Hematopoietic multipotent progenitor cell treated with erythropoietin and hydrocortisone succinate and interleukin-3 and kit ligand, for 8 days (in vitro differentiated cells): ENCODE results near the gene LCT.
"Not testable (repeated sequence)": the region's sequence is repeated elsewhere in the genome, so short reads cannot be mapped to it uniquely, and the experiment has no call there.

Source experiments
- DNase-seq: peaks from one replicate; pipeline ENCODE4 v3.0.0-alpha.2; 2015

Gene LCT

GRCh38 chr2:135836596-135837270 is at the start of gene LCT:
TSS of gene LCT (minus strand) at chr2:135837184. CDS start at chr2:135837169, 15 bp downstream.
- no peak for DNase-seq

- no peak for DNase-seq
These were observed 48.7 kb upstream of the LCT start for GRCh38 chr2:135885709-135886108.

DNA sequence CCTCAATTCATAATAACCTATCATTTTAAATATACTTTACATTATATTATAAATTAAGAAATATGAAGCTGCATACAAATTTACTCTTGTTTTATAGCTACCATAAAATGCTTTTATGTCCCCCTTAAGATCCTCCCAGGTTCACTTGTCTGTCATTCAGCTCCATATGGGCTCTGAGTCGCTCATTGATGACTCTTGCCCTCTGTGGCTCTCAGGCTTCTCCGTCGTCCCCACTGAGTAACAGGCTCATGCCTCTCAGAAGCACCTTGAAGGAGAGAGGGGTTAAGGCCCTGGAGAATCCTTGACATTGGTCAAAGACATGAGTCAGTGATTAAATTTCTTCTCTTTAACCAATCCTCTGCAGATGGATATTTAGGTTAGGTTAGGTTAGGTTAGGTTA is 45.4 kb upstream of the LCT start:
- DNase-seq: no peak

- not testable (repeated sequence) for DNase-seq
These were observed 39.8 kb upstream of the LCT start for GRCh38 chr2:135876770-135877169.

DNA sequence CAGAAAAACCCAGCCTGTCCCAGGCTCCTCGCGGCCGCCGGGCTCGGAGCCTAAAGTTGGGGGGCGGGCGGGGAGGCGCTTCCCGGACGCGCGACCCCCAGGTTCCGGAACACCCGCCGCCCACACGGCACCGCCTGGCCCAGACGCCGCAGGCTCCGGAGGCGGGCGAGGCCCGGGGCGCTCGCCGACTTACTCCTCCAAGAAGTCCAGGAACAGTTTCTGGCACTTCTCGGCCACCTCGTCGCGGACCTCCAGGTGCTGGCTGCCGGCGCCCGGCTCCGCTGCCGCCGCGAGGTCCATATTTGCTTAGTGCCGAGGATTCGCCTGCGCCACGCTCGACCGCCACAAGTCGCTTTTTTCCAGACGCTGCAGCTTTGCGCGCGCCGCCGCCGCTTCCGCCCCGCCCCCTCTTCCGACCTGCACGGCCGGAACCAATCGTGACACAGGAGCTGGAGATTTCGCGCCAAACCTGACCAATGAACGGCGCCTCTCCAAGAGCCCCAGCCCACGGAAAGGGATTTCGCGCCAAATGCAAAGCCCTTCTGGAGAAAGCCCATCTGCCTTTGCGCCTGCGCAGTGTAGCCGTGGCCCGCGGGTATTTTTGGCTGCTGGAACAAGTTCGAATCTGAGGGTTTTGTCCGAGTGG is 39.2 kb upstream of the LCT start, which contains the start of gene MCM6:
TSS of gene MCM6 (minus strand) at position 378 of the 646 bp plus-strand sequence. CDS start at position 300, 78 bp downstream.
- DNase-seq: peak; percentile 100

- DNase-seq: peak; percentile 75
These were observed 38.6 kb upstream of the LCT start for GRCh38 chr2:135875491-135876065.

DNA sequence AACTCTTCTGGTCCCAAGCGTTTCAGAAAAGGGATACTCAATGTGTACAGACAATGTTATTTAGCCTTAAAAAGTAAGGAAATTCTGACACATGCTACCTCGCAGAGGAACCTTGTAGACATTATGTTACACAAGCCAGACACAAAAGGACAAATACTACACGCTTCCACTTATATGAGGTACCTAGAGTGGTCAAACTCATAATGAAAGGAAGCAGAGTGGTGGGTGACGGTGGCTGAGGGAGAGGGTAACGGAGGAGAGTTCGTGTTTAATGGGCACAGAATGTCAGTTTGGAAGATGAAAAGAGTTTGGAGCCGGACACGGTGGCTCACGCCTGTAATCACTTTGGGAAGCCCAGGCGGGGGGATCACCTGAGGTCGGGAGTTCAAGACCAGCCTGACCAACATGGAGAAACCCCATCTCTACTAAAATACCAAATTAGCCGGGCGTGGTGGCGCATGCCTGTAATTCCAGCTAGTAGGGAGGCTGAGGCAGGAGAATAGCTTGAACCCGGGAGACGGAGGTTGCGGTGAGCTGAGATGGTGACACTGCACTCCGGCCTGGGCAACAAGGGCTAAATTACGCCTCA is 37.9 kb upstream of the LCT start:
- no peak for DNase-seq

- no peak for DNase-seq
These were observed 33.6 kb upstream of the LCT start for GRCh38 chr2:135870571-135870970.

DNA sequence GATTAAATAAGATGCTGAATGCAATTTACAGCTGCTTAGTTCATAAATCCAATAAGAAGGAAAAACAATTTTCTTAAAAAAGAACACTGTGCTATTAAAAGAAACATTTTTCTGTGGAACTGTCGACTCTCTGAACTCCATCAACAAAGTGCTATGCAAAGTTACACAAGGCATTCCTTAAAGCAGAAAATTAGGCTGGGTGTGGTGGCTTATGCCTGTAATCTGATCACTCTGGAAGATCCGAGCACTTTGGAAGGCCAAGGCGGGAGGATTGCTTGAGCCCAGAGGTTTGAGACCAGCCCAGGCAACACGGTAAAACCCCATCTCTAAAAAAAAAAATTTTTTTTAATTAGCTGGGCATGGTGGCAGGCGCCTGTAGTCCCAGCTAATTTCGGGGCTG is 26.2 kb upstream of the LCT start:
- no peak for DNase-seq

DNA sequence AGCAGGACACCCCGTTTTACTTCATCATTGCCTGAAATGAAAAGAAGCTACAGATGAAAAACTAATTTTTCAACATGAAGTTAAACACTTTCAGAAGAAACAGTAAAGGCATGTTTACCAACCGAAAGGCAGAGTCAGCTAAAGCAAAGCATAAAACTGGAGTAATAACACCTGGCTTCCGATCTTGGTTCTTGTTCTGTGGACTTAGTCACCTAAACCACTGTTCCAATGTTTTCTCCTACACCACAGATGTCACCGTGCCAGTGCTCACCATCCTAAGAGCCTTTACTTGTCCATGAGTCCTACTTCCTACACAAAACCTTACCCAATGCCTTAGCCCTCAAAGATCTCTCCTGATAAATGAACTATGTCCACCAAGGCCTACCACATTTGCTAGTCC is 25.7 kb upstream of the LCT start:
- no peak for DNase-seq

DNA sequence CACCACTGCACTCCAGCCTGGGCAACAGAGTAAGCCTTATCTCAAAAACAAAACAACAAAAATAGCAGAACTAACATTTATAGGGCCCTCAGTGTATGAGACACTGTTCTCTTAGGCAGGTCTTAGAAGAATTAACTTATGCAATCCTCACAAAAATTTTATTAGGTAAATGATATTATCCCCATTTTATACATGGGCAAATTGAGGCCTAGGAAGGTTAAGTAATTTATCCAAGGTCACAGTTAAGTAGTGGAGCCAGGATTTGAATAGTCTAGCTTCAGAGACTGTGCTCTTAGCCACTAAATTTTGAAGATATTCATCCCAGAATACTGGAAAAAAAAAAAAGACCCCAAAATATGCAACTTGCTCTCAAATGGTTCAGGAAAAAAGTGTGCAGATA is 16.4 kb upstream of the LCT start:
- no peak for DNase-seq

GRCh38 chr2:135851858-135852257 is 14.9 kb upstream of the LCT start:
- DNase-seq: no peak

- no peak for DNase-seq
These were observed 14.1 kb upstream of the LCT start for GRCh38 chr2:135850892-135851668.

- DNase-seq: no peak
These were observed 12.1 kb upstream of the LCT start for GRCh38 chr2:135849087-135849486.

GRCh38 chr2:135845997-135846396 is 9.0 kb upstream of the LCT start:
- DNase-seq: no peak

- no peak for DNase-seq
These were observed 8.3 kb upstream of the LCT start for GRCh38 chr2:135845257-135845656.

- DNase-seq: no peak
These were observed 7.4 kb upstream of the LCT start for GRCh38 chr2:135844301-135844895.

GRCh38 chr2:135843671-135844070 is 6.7 kb upstream of the LCT start:
- DNase-seq: no peak

DNA sequence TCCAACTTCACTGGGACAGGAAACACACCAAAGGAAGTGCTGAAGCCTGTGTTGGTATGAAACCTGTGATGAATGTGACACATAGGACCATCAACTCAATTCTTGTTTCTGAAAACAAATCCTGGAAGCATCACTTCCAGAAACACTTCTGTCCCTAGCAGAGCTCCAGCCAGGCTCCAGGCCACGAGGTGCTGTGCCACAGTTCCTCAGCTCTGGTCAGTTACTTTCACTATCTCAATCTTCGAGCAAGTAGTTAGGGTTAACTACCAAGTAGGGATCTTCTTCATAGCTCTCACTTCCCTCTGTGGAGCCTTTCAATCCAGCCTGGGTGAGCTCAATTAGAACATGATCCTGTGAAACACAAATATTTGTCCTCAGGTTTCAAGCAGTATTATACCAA is 3.6 kb upstream of the LCT start:
- no peak for DNase-seq

DNA sequence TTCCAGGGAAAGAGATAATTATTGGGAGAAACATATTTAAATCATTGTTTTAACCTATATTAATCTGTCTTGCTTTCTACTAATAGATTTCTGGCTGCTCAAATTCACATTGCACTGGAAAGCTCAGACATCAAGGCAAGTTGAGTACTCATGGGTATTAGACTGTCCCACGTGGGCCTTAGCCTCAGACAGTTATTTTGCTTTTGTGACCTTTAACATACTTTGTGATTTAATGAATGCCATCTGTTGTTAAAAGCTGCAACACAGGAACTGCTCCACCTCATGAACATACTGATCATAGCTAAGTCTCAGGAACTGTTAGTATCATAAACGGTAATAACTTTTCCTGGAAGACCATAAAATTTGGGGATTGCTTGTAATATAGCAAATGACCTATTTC is 2.7 kb upstream of the LCT start:
- DNase-seq: no peak

DNA sequence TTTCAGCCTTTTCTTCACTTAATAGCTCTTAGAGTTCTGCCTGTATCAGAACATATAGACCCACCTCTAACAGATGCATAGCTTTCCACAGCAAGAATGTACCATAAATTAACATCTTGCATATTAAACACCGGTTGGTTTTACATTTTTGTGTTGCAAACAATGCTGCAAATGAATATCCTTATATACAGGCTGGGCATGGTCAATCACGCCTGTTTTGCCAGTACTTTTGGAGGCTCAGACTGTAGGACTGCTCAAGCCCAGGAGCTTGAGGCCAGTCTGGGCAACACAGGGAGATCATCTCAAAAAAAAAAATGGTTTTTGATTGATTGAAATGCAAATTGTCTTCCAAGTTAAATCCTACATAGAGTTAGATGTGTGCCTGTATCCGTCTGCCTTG is 1.5 kb upstream of the LCT start:
- DNase-seq: no peak

DNA sequence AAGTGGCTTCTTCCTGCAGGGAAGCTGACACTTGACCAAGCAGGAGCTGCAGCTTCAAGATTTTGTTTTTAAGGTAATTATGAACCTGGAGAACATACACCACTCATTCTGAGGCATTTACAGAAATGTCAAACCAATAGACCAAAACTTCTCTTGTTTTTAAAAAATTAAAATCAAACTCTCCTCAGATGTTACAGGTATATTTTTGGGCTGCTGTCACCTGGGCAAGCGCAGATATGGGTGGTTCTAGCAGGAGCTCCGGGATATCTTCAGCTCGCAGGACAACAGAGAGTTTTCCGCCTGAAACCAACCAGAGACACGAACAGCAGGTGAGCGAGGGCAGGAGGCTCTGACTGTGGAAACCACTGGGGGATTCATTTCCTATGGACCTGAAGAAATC is 4.1 kb downstream of the LCT start:
- no peak for DNase-seq
